ENCODE measurements around the gene TMX2.

DNA sequence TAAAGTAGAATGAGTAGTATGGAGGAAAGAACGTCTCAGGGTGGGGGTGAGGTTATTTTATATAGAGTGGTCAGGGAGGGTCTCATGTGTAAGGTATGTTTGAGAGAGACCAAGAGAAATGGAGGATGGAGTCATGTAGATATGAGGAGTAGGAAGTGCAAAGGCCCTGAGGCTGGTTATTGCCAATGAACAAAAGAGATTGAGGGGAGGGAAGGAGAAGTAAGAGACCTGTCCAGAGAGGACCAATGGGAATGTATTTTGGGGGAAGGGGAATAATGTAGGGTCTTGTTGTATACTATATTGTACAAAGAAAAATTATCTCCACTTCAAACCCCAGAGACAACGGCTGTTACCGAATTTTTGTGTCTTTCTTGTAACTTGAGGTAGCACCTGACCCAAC lies 59.0 kb downstream of the TMX2 start:
- TF ChIP-seq REST (IDR thresholded peaks at IDR 0.05; ENCODE audit: borderline replicate concordance) = no peak
- TF ChIP-seq REST (CRISPR knock-in tag; IDR thresholded peaks at IDR 0.05; ENCODE audit: low read depth) = no peak
- TF ChIP-seq, protein P1, sequence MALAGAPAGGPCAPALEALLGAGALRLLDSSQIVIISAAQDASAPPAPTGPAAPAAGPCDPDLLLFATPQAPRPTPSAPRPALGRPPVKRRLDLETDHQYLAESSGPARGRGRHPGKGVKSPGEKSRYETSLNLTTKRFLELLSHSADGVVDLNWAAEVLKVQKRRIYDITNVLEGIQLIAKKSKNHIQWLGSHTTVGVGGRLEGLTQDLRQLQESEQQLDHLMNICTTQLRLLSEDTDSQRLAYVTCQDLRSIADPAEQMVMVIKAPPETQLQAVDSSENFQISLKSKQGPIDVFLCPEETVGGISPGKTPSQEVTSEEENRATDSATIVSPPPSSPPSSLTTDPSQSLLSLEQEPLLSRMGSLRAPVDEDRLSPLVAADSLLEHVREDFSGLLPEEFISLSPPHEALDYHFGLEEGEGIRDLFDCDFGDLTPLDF (CRISPR knock-in tag; IDR thresholded peaks at IDR 0.05) = no peak
- TF ChIP-seq SPI1 (IDR thresholded peaks at IDR 0.05; ENCODE audit: borderline replicate concordance, low read depth, low read length) = no peak
- TF ChIP-seq ZNF76 (CRISPR knock-in tag; IDR thresholded peaks at IDR 0.05; ENCODE audit: borderline replicate concordance) = no peak
- TF ChIP-seq, protein P2, sequence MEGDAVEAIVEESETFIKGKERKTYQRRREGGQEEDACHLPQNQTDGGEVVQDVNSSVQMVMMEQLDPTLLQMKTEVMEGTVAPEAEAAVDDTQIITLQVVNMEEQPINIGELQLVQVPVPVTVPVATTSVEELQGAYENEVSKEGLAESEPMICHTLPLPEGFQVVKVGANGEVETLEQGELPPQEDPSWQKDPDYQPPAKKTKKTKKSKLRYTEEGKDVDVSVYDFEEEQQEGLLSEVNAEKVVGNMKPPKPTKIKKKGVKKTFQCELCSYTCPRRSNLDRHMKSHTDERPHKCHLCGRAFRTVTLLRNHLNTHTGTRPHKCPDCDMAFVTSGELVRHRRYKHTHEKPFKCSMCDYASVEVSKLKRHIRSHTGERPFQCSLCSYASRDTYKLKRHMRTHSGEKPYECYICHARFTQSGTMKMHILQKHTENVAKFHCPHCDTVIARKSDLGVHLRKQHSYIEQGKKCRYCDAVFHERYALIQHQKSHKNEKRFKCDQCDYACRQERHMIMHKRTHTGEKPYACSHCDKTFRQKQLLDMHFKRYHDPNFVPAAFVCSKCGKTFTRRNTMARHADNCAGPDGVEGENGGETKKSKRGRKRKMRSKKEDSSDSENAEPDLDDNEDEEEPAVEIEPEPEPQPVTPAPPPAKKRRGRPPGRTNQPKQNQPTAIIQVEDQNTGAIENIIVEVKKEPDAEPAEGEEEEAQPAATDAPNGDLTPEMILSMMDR (IDR thresholded peaks at IDR 0.05 in 2 of 3, conservative IDR thresholded peaks at IDR 0.05 in 1 of 3; ENCODE audit: insufficient read depth in 2 of 3, low read depth in 1 of 3, low read length in 3 of 3) = no peak
- no peak for TF ChIP-seq MXI1 (IDR thresholded peaks at IDR 0.05; ENCODE audit: low read depth, low read length)
- no peak for TF ChIP-seq FOS (IDR thresholded peaks at IDR 0.05; ENCODE audit: extremely low read depth, insufficient read length)
- no peak for TF ChIP-seq FOXJ3 (CRISPR knock-in tag; IDR thresholded peaks at IDR 0.05)
- TF ChIP-seq SIN3A (IDR thresholded peaks at IDR 0.05; ENCODE audit: borderline replicate concordance in 2 of 2, control insufficient read depth in 1 of 2, low read depth in 2 of 2, low read length in 2 of 2) = no peak
- no peak for TF ChIP-seq HDAC2 (IDR thresholded peaks at IDR 0.05)
- TF ChIP-seq ZNF263 (CRISPR knock-in tag; IDR thresholded peaks at IDR 0.05; ENCODE audit: borderline replicate concordance) = no peak
